ENCODE results near the gene TAAR5. TPM values are rescaled to one million over a fixed set of nuclear protein-coding genes. Genes with fewer than 3 reads are reported as not detected.
"Not testable (repeated sequence)": the region's sequence is repeated elsewhere in the genome, so short reads cannot be mapped to it uniquely, and the experiment has no call there.

TAAR5 gene
- not detected in 2 replicates for polyA plus RNA-seq (2011; rRNA removed)
- not detected in 2 replicates for polyA minus RNA-seq (2011; rRNA and poly(A)+ RNA removed)

GRCh38 chr6:132589454-132589853 is at the start of gene TAAR5:
TSS of gene TAAR5 (minus strand) at chr6:132589741. CDS start at chr6:132589686, 55 bp downstream.
- Histone ChIP-seq H3K9me3 (ENCODE audit: control insufficient read depth, insufficient read depth, low read length) (no peaks in the 10 kb centered on the region), H3K4me3 (ENCODE audit: low read depth, low read length) (no peak within 1 kb of the TSS), H3K27me3 (ENCODE audit: control insufficient read depth, insufficient read depth, low read length) (peaks cover 8% of the 10 kb centered on the region), H3K27ac (ENCODE audit: low read depth, low read length) (no peak within 1 kb of the TSS)
- ChIA-PET POLR2A (no interaction called here), CTCF (interaction anchor here (1.3 kb wide), 1 partner anchor 310 kb away, joined by 3 read pairs; no protein-coding TSS in a partner anchor)
- TF ChIP-seq, protein P1, sequence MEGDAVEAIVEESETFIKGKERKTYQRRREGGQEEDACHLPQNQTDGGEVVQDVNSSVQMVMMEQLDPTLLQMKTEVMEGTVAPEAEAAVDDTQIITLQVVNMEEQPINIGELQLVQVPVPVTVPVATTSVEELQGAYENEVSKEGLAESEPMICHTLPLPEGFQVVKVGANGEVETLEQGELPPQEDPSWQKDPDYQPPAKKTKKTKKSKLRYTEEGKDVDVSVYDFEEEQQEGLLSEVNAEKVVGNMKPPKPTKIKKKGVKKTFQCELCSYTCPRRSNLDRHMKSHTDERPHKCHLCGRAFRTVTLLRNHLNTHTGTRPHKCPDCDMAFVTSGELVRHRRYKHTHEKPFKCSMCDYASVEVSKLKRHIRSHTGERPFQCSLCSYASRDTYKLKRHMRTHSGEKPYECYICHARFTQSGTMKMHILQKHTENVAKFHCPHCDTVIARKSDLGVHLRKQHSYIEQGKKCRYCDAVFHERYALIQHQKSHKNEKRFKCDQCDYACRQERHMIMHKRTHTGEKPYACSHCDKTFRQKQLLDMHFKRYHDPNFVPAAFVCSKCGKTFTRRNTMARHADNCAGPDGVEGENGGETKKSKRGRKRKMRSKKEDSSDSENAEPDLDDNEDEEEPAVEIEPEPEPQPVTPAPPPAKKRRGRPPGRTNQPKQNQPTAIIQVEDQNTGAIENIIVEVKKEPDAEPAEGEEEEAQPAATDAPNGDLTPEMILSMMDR (IDR thresholded peaks at IDR 0.05; ENCODE audit: low read depth, low read length), result no peak
- no peak for DNase-seq (ENCODE audit: low read depth, low spot score)

GRCh38 chr6:132637135-132637534 is 47.6 kb upstream of the TAAR5 start:
- DNase-seq (ENCODE audit: low read depth, low spot score); H3K9me3 ChIP-seq (ENCODE audit: control insufficient read depth, insufficient read depth, low read length); H3K27ac ChIP-seq (ENCODE audit: low read depth, low read length); H3K4me3 ChIP-seq (ENCODE audit: low read depth, low read length); H3K27me3 ChIP-seq (ENCODE audit: control insufficient read depth, insufficient read depth, low read length); POLR2A ChIA-PET; CTCF ChIA-PET: not testable (repeated sequence)

DNA sequence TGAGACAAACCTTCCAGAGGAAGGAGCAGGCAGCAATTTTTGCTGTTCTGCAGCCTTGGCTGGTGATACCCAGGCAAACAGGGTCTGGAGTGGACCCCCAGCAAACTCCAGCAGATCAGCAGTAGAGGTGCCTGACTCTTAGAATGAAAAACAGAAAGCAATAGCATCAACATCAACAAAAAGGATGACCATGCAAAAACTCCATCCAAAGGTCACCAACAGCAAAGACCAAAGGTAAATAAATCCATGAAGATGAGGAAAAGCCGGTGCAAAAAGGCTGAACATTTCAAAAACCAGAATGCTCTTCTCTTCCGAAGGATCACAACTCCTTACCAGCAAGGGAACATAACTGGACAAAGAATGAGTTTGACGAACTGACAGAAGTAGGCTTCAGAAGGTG is 46.4 kb upstream of the TAAR5 start:
- H3K27me3 ChIP-seq (ENCODE audit: control insufficient read depth, insufficient read depth, low read length); H3K9me3 ChIP-seq (ENCODE audit: control insufficient read depth, insufficient read depth, low read length); H3K4me3 ChIP-seq (ENCODE audit: low read depth, low read length); CTCF ChIA-PET; H3K27ac ChIP-seq (ENCODE audit: low read depth, low read length); DNase-seq (ENCODE audit: low read depth, low spot score); POLR2A ChIA-PET: not testable (repeated sequence)

GRCh38 chr6:132635288-132635687 is 45.7 kb upstream of the TAAR5 start:
- H3K27ac ChIP-seq (ENCODE audit: low read depth, low read length); CTCF ChIA-PET; H3K9me3 ChIP-seq (ENCODE audit: control insufficient read depth, insufficient read depth, low read length); DNase-seq (ENCODE audit: low read depth, low spot score); H3K27me3 ChIP-seq (ENCODE audit: control insufficient read depth, insufficient read depth, low read length); H3K4me3 ChIP-seq (ENCODE audit: low read depth, low read length): not testable (repeated sequence)
- POLR2A ChIA-PET, result interaction anchor here (0.6 kb wide), 1 partner anchor 106 kb away, joined by 3 read pairs; no protein-coding TSS in a partner anchor

DNA sequence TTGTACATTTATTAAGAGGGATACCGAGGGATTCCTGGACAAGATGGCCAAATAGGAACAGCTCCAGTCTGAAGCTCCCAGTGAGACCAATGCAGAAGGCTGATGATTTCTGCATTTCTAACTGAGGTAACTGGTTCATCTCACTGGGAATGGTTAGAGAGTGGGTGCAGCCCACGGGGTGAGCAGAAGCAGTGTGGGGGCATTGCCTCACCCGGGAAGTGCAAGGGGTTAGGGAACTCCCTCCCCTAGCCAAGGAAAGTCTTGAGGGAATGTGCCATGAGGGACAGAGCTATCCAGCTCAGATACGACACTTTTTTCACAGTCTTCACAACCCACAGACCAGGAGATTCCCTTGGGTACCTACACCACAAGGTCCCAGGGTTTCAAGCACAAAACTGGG is 45.3 kb upstream of the TAAR5 start:
- no peak for DNase-seq (ENCODE audit: low read depth, low spot score)
- CTCF ChIA-PET, result interaction anchor here (1.2 kb wide), 1 partner anchor 146 kb away, joined by 4 read pairs; no protein-coding TSS in a partner anchor
- POLR2A ChIA-PET, result interaction anchor here (0.6 kb wide), 1 partner anchor 106 kb away, joined by 3 read pairs; no protein-coding TSS in a partner anchor
- TF ChIP-seq, protein P1 (IDR thresholded peaks at IDR 0.05; ENCODE audit: low read depth, low read length), result no peak
- Histone ChIP-seq H3K4me3 (ENCODE audit: low read depth, low read length) (no peak overlapping the region), H3K27me3 (ENCODE audit: control insufficient read depth, insufficient read depth, low read length) (peaks cover 6% of the 10 kb centered on the region), H3K27ac (ENCODE audit: low read depth, low read length) (no peak overlapping the region), H3K9me3 (ENCODE audit: control insufficient read depth, insufficient read depth, low read length) (no peaks in the 10 kb centered on the region)

DNA sequence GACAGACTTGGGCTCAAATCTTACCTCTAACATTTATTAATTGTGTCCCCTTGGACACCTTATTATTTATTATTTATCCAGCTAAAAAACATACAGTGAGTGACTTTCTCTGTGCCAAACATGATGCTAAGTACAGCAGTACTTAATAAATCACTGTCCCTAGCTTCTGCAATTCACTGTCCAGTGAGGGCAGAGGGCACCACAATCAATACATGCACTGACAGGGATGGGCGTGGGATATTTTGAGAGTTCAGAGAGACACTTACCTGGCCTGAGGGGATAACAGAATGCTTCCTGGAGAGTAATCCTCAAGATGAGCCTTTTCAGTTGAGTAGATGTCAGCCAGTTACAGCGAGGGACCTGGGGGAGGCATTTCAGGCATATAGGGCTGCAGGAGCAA is 43.8 kb upstream of the TAAR5 start:
- TF ChIP-seq, protein P1 (IDR thresholded peaks at IDR 0.05; ENCODE audit: low read depth, low read length), result no peak
- H3K4me3 ChIP-seq (ENCODE audit: low read depth, low read length), result no peak overlapping the region
- H3K27ac ChIP-seq (ENCODE audit: low read depth, low read length), result no peak overlapping the region
- peaks cover 6% of the 10 kb centered on the region for H3K27me3 ChIP-seq (ENCODE audit: control insufficient read depth, insufficient read depth, low read length)
- ChIA-PET POLR2A (no interaction called here), CTCF (no interaction called here)
- no peaks in the 10 kb centered on the region for H3K9me3 ChIP-seq (ENCODE audit: control insufficient read depth, insufficient read depth, low read length)
- no peak for DNase-seq (ENCODE audit: low read depth, low spot score)
